Measurements from ENCODE around the gene LARGE1.

The LARGE1 gene

GRCh38 chr22:33737662-33738061 is 182.6 kb downstream of the LARGE1 start:
- H3K4me1 Mint-ChIP-seq (ENCODE audit: low read depth): no peaks in the 10 kb centered on the region
- H3K27ac Mint-ChIP-seq: no peak overlapping the region
- H3K36me3 Mint-ChIP-seq (ENCODE audit: low read depth): no peaks in the 10 kb centered on the region
- H3K27me3 Mint-ChIP-seq (ENCODE audit: low read depth): no peaks in the 10 kb centered on the region
- H3K9me3 Mint-ChIP-seq: peaks cover 34% of the 10 kb centered on the region
- H3K4me3 Mint-ChIP-seq: no peak overlapping the region
- no peak for DNase-seq (ENCODE audit: low spot score)

GRCh38 chr22:33735978-33736377 is 184.3 kb downstream of the LARGE1 start:
- H3K4me3 Mint-ChIP-seq: no peak overlapping the region
- H3K27ac Mint-ChIP-seq: no peak overlapping the region
- peaks cover 34% of the 10 kb centered on the region for H3K9me3 Mint-ChIP-seq
- H3K4me1 Mint-ChIP-seq (ENCODE audit: low read depth): no peaks in the 10 kb centered on the region
- no peaks in the 10 kb centered on the region for H3K27me3 Mint-ChIP-seq (ENCODE audit: low read depth)
- H3K36me3 Mint-ChIP-seq (ENCODE audit: low read depth): no peaks in the 10 kb centered on the region
- DNase-seq (ENCODE audit: low spot score): no peak

DNA sequence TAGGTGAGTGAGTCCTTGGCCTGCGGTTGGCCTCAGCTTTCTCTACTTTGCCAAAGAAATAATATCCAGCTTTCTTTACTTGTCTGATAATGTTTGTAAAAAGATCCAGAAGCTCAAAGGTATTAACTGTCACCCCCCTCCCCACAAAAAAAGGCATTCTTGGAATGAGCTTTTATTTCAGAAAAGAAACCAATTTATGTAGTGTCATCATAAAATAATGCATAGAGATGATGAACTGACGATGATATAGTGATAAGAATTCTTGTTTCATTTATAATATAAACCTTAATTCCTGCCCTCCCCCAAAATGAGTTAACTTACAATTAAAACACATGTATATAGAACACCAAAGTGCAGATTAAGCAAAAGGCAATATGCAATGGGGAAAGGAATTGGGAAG is 191.4 kb downstream of the LARGE1 start:
- no peaks in the 10 kb centered on the region for H3K4me1 Mint-ChIP-seq (ENCODE audit: low read depth)
- H3K9me3 Mint-ChIP-seq: peaks cover 40% of the 10 kb centered on the region
- no peaks in the 10 kb centered on the region for H3K27me3 Mint-ChIP-seq (ENCODE audit: low read depth)
- H3K27ac Mint-ChIP-seq: no peak overlapping the region
- no peak overlapping the region for H3K4me3 Mint-ChIP-seq
- DNase-seq (ENCODE audit: low spot score): no peak
- H3K36me3 Mint-ChIP-seq (ENCODE audit: low read depth): no peaks in the 10 kb centered on the region

GRCh38 chr22:33726294-33726734 is 194.0 kb downstream of the LARGE1 start:
- H3K27ac Mint-ChIP-seq: no peak overlapping the region
- H3K27me3 Mint-ChIP-seq (ENCODE audit: low read depth): no peaks in the 10 kb centered on the region
- H3K9me3 Mint-ChIP-seq: peaks cover 55% of the 10 kb centered on the region
- DNase-seq (ENCODE audit: low spot score): no peak
- no peaks in the 10 kb centered on the region for H3K4me1 Mint-ChIP-seq (ENCODE audit: low read depth)
- H3K36me3 Mint-ChIP-seq (ENCODE audit: low read depth): no peaks in the 10 kb centered on the region
- no peak overlapping the region for H3K4me3 Mint-ChIP-seq

DNA sequence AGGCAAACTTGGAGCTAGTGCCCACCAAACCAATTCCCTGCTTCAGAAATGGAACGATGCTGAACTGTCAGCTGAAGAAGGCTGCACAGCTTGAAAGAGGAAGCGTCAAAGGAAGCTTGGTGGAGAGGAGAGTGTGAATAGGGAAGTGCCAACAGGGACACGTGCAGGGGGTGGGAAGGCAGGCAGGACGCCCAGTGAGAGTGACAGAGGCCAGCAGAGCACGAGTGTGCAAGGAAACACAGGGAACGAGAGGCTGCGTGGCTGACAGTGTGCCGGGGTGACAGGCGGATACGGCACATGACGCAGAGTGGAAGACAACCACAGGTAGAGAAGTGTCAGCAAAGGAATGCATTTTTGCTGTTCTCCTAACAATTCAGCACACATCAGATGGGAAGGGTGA is 196.4 kb downstream of the LARGE1 start:
- no peak for DNase-seq (ENCODE audit: low spot score)
- H3K9me3 Mint-ChIP-seq: peaks cover 61% of the 10 kb centered on the region
- no peak overlapping the region for H3K27ac Mint-ChIP-seq
- no peak overlapping the region for H3K4me3 Mint-ChIP-seq
- no peaks in the 10 kb centered on the region for H3K27me3 Mint-ChIP-seq (ENCODE audit: low read depth)
- no peaks in the 10 kb centered on the region for H3K4me1 Mint-ChIP-seq (ENCODE audit: low read depth)
- no peaks in the 10 kb centered on the region for H3K36me3 Mint-ChIP-seq (ENCODE audit: low read depth)

DNA sequence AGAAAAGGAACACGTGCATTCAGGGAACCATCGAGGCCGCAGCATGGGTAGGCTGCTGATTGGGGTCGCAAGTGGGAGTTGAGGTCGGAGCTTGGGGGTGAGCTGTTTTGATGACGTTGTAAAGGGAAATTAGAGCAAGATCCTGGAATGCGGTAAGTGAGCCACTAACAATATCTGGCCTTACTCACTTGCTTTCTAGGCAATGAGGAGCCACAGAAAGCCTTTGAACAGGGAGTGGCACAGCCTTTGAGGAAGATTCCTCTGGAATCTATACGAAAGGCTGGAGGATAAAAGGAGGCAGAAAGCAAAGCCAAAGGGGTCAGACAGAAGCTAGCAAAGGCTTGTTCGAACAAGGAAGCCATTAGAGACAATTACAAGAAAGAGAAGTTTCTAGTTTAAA is 197.5 kb downstream of the LARGE1 start:
- no peak for DNase-seq (ENCODE audit: low spot score)
- Mint-ChIP-seq H3K27ac (no peak overlapping the region), H3K27me3 (ENCODE audit: low read depth) (no peaks in the 10 kb centered on the region), H3K4me1 (ENCODE audit: low read depth) (no peaks in the 10 kb centered on the region), H3K36me3 (ENCODE audit: low read depth) (no peaks in the 10 kb centered on the region), H3K9me3 (peaks cover 60% of the 10 kb centered on the region), H3K4me3 (no peak overlapping the region)

- Mint-ChIP-seq H3K4me1 (ENCODE audit: low read depth) (no peaks in the 10 kb centered on the region), H3K27me3 (ENCODE audit: low read depth) (no peaks in the 10 kb centered on the region), H3K9me3 (peaks cover 63% of the 10 kb centered on the region), H3K27ac (no peak overlapping the region), H3K4me3 (no peak overlapping the region), H3K36me3 (ENCODE audit: low read depth) (no peaks in the 10 kb centered on the region)
- DNase-seq (ENCODE audit: low spot score): no peak
Observed at GRCh38 chr22:33720166-33720878, 200.0 kb downstream of the LARGE1 start.

DNA sequence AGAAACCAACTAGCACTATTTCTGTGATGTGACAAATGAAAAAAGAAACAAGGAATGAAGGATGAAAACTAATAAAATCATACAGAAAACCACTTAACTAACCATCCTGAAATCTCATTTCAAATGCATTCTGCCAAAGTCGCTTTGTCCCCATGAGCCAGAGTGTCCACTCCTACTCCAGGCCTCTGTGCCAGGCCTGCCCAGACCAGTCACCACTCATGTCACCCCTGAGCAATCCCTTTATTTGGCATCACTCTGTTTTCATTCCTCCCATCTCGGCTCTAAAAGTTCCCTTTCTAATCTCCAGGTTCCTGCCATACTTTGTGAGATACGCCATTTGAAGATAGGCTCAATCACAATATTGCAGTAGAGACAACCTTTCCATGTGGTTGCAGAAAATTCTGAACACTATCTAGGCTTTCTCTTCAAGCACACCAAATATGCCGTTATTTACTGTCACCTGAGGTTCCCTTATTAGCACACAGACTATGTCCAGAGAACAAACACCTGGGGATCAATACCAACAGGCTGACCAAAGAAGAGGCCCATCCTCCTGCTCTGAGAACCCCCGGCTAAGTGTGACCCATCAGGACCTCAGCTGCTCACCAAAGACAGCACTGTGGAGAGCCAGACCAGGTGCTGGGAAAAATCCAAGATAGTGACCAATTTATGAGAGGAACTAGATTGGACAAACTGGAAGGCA is 202.4 kb downstream of the LARGE1 start:
- Mint-ChIP-seq H3K9me3 (peaks cover 65% of the 10 kb centered on the region), H3K36me3 (ENCODE audit: low read depth) (no peaks in the 10 kb centered on the region)

DNA sequence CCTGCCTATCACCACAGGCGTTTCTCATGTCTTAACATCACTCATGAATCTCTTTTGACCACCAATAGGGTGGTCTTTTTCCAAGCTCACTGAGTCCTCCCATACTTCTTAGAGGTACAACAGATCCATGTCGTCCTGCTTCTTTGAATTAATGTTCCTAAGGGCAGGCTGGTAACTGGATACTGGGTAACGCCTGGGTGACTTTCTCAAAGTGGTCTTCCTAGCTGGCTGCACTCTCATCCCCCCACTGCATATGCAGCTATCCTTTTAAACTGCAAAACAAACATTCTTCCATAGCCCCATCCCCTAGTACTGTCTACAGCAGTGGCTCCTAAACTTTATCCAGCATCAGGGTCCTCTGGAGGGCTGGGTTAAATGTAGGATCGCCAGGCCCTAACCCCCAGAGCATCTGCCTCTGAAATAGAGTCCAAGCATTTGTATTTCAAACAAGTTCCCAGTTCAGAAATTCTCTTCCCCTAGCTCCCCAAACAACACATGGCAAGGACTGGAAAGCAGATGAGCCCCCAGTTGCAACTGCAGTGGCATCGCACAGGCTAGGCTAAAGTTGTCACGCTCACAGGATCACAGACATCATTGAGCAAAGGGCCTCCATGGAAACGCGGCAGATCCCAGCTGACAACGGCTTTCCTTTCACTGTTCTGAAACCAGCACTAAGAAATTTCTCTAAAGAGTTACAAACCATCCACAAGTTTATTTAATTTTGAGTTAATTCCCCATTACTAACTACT is 204.9 kb downstream of the LARGE1 start:
- Mint-ChIP-seq H3K27ac (no peak overlapping the region), H3K9me3 (peaks cover 64% of the 10 kb centered on the region), H3K4me3 (no peak overlapping the region), H3K27me3 (ENCODE audit: low read depth) (no peaks in the 10 kb centered on the region), H3K36me3 (ENCODE audit: low read depth) (peaks cover 2% of the 10 kb centered on the region), H3K4me1 (ENCODE audit: low read depth) (no peaks in the 10 kb centered on the region)
- DNase-seq (ENCODE audit: low spot score): no peak

More for the DNA sequence above, 202.4 kb downstream of the LARGE1 start:
- Mint-ChIP-seq H3K27me3 (ENCODE audit: low read depth) (no peaks in the 10 kb centered on the region), H3K27ac (no peak overlapping the region), H3K4me1 (ENCODE audit: low read depth) (no peaks in the 10 kb centered on the region), H3K4me3 (no peak overlapping the region)
- DNase-seq (ENCODE audit: low spot score): no peak

GRCh38 chr22:33710326-33710725 is 209.9 kb downstream of the LARGE1 start:
- no peaks in the 10 kb centered on the region for H3K4me1 Mint-ChIP-seq (ENCODE audit: low read depth)
- H3K27me3 Mint-ChIP-seq (ENCODE audit: low read depth): no peaks in the 10 kb centered on the region
- H3K27ac Mint-ChIP-seq: no peak overlapping the region
- H3K9me3 Mint-ChIP-seq: peaks cover 58% of the 10 kb centered on the region
- no peak for DNase-seq (ENCODE audit: low spot score)
- peaks cover 2% of the 10 kb centered on the region for H3K36me3 Mint-ChIP-seq (ENCODE audit: low read depth)
- no peak overlapping the region for H3K4me3 Mint-ChIP-seq

GRCh38 chr22:33707581-33707980 is 212.7 kb downstream of the LARGE1 start:
- Mint-ChIP-seq H3K4me3 (no peak overlapping the region), H3K4me1 (ENCODE audit: low read depth) (no peaks in the 10 kb centered on the region), H3K9me3 (peaks cover 62% of the 10 kb centered on the region), H3K27me3 (ENCODE audit: low read depth) (no peaks in the 10 kb centered on the region), H3K36me3 (ENCODE audit: low read depth) (peaks cover 2% of the 10 kb centered on the region), H3K27ac (no peak overlapping the region)
- DNase-seq (ENCODE audit: low spot score): no peak

- H3K27me3 Mint-ChIP-seq (ENCODE audit: low read depth): no peaks in the 10 kb centered on the region
- DNase-seq (ENCODE audit: low spot score): no peak
- no peak overlapping the region for H3K4me3 Mint-ChIP-seq
- peaks cover 53% of the 10 kb centered on the region for H3K9me3 Mint-ChIP-seq
- H3K4me1 Mint-ChIP-seq (ENCODE audit: low read depth): no peaks in the 10 kb centered on the region
- H3K36me3 Mint-ChIP-seq (ENCODE audit: low read depth): no peaks in the 10 kb centered on the region
- no peak overlapping the region for H3K27ac Mint-ChIP-seq
Observed at GRCh38 chr22:33706100-33706499, 214.2 kb downstream of the LARGE1 start.

DNA sequence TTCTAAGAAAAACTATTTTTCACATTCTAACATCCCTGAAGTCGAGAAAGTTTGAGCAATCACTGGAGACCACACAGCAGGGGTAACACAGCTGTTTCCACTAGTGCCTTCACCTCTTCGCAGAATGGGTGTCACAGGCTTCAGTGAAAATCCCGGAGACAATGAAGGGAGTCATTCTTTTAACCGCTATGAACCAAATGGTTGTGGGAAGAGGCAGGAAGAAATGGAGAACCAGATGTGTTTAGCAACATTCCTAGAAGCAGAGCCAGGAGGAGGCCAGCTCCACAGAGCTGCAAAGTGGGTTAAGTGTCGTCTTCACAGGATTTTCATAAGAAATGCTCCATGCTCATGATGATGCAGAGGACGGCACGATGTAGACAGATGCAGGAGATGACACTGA is 221.1 kb downstream of the LARGE1 start:
- Mint-ChIP-seq H3K4me1 (ENCODE audit: low read depth) (no peaks in the 10 kb centered on the region), H3K9me3 (peaks cover 53% of the 10 kb centered on the region), H3K27me3 (ENCODE audit: low read depth) (no peaks in the 10 kb centered on the region), H3K4me3 (no peak overlapping the region), H3K27ac (no peak overlapping the region), H3K36me3 (ENCODE audit: low read depth) (no peaks in the 10 kb centered on the region)
- no peak for DNase-seq (ENCODE audit: low spot score)

GRCh38 chr22:33697640-33698039 is 222.6 kb downstream of the LARGE1 start:
- Mint-ChIP-seq H3K4me3 (no peak overlapping the region), H3K27me3 (ENCODE audit: low read depth) (no peaks in the 10 kb centered on the region), H3K4me1 (ENCODE audit: low read depth) (no peaks in the 10 kb centered on the region), H3K9me3 (peaks cover 48% of the 10 kb centered on the region), H3K27ac (no peak overlapping the region), H3K36me3 (ENCODE audit: low read depth) (no peaks in the 10 kb centered on the region)
- DNase-seq (ENCODE audit: low spot score): no peak
